HepG2 (cell line): ENCODE measurements around the gene TAF11L9. TPM values are rescaled to one million over a fixed set of nuclear protein-coding genes. Genes with fewer than 3 reads are reported as not detected.
"Not testable (repeated sequence)": the region's sequence is repeated elsewhere in the genome, so short reads cannot be mapped to it uniquely, and the experiment has no call there.

Source experiments
- ATAC-seq: fragments of 200-7000 bp; cut with Tn5 transposase; 3 replicates; pipeline ENCODE4 v1.9.1; 2020; ENCODE audit warnings: mild to moderate bottlenecking, moderate library complexity
- BruUV-seq: library from RNA; stranded (reverse); fragments of 400-500 nt; replicated peaks from 2 replicates; lab custom pipeline; 2021; lab: Mats Ljungman, UMichigan
- CTCF ChIA-PET: fragments of 300-600 bp; formaldehyde crosslinking; extraction: SDS; loops from one replicate; lab custom pipeline; 2021; ENCODE audit warnings: low total read pairs, inconsistent platforms, low intra/inter-chr PET ratio; lab: Yijun Ruan, JAX
- POLR2A ChIA-PET: fragments of 350-600 bp; sonication (Branson Sonifier 250); formaldehyde crosslinking; loops from one replicate; lab custom pipeline; 2020; ENCODE audit warnings: antibody characterized with exemption, inconsistent platforms; lab: Yijun Ruan, JAX
- DNase-seq: peaks from one replicate; pipeline ENCODE4 v3.0.0-alpha.2; 2015; ENCODE audit warnings: low spot score
- FAIRE-seq: peaks from 3 replicates; lab custom pipeline; 2011; peaks lifted over from hg19 to GRCh38; lab: Jason Lieb, UNC
- H2AFZ ChIP-seq: one replicate; pipeline ENCODE4 v1.6.1; 2011; ENCODE audit warnings: low read length, inconsistent platforms
- H3K27ac ChIP-seq: fragments of 300-600 bp; 3 replicates; pipeline ENCODE4 v1.8.0; 2011; ENCODE audit warnings: mixed run types, mild to moderate bottlenecking, mixed read lengths, low read length, inconsistent platforms; ENCODE audit not compliant: insufficient read depth; ENCODE audit errors: extremely low read length
- H3K27me3 ChIP-seq, 2 experiments: fragments of 200-600 bp in 1 of 2; 2 replicates in 1 of 2; 3 replicates in 1 of 2; pipeline versions ENCODE4 v1.6.0 to v1.8.0; 2011; ENCODE audit warnings: low read length in 2 of 2, mild to moderate bottlenecking in 2 of 2, moderate library complexity in 2 of 2, inconsistent platforms in 1 of 2; ENCODE audit not compliant: insufficient read depth in 2 of 2, control insufficient read depth in 1 of 2
- H3K36me3 ChIP-seq, 2 experiments: fragments of 200-600 bp in 1 of 2; replicated peaks in 1 of 2; 2 replicates in 1 of 2; 3 replicates in 1 of 2; pipeline versions ENCODE4 v1.5.1 to v1.8.0; 2011; ENCODE audit warnings: low read length in 2 of 2, inconsistent platforms in 1 of 2; ENCODE audit not compliant: insufficient read depth in 2 of 2, control insufficient read depth in 1 of 2
- H3K4me1 ChIP-seq: 2 replicates; pipeline ENCODE4 v1.5.1; 2012; ENCODE audit warnings: low read length, inconsistent platforms; ENCODE audit not compliant: insufficient read depth
- H3K4me2 ChIP-seq: 2 replicates; pipeline ENCODE4 v1.6.0; 2011; ENCODE audit warnings: low read depth, low read length, inconsistent platforms
- H3K4me3 ChIP-seq, 3 experiments: fragments of 200-600 bp in 1 of 3; sonication (generic), shearing (Covaris generic) in 1 of 3; replicated peaks in 1 of 3; 2 replicates each; pipeline ENCODE4 v1.5.1; 2011 to 2016; ENCODE audit warnings: low read length in 3 of 3, inconsistent platforms in 2 of 3, low read depth in 2 of 3, mild to moderate bottlenecking in 2 of 3, control low read depth in 1 of 3, mixed read lengths in 1 of 3; ENCODE audit not compliant: insufficient read depth in 1 of 3
- H3K79me2 ChIP-seq: one replicate; pipeline ENCODE4 v1.6.1; 2011; ENCODE audit warnings: low read length, inconsistent platforms; ENCODE audit not compliant: insufficient read depth
- H3K9ac ChIP-seq: 2 replicates; pipeline ENCODE4 v1.6.0; 2011; ENCODE audit warnings: mild to moderate bottlenecking, low read depth, low read length, inconsistent platforms; ENCODE audit not compliant: insufficient read depth
- H3K9me3 ChIP-seq: 2 replicates; pipeline ENCODE4 v1.5.1; 2012; ENCODE audit warnings: mild to moderate bottlenecking, low read length
- H4K20me1 ChIP-seq: 2 replicates; pipeline ENCODE4 v1.6.0; 2011; ENCODE audit warnings: inconsistent platforms, mild to moderate bottlenecking, low read length, moderate library complexity; ENCODE audit not compliant: insufficient read depth
- ZUFSP ChIP-seq: sonication (generic); formaldehyde crosslinking; IDR thresholded peaks from 2 replicates; pipeline ENCODE4 v1.9.0; 2021; ENCODE audit warnings: missing genetic modification reagents, mild to moderate bottlenecking, borderline replicate concordance
- WGBS: methylation state at CpG from one replicate; pipeline ENCODE4 v1.1.6; 2017; ENCODE audit warnings: low lambda C conversion rate; 5-methylcytosine and 5-hydroxymethylcytosine counted together
- in situ Hi-C: cut with HindIII; loops from 2 replicates; pipeline ENCODE4 v1.10.0; 2017; ENCODE audit warnings: low pct_unique_long_range_greater_than_20kb; ENCODE audit not compliant: extremely low pct_ligation_motif_present
- intact Hi-C: fragments of 100-400 bp; cut with micrococcal nuclease; formaldehyde crosslinking; loops from one replicate; pipeline ENCODE4 v1.10.0; 2022; ENCODE audit not compliant: unreplicated experiment
- polyA plus RNA-seq, 8 experiments: library from polyadenylated mRNA; depleted of rRNA in 3 of 8; stranded (reverse) in 7 of 8; unstranded in 1 of 8; fragments of >200 nt; fragmentation: Illumina TruSeq in 4 of 8; extraction: Trizol in 4 of 8; gene quantifications; 2 replicates each; pipeline versions ENCODE4 v1.2.1 to v1.2.3, GENCODE V29; 2011 to 2016; ENCODE audit warnings: low read depth in 4 of 8, missing spikeins in 1 of 8, mixed read lengths in 1 of 8; ENCODE audit not compliant: insufficient read depth in 1 of 8
- total RNA-seq, 5 experiments: library from RNA; depleted of rRNA; stranded (reverse); fragments of >200 nt; fragmentation: Illumina TruSeq; extraction: Trizol; gene quantifications; 2 replicates each; pipeline ENCODE4 v1.2.3, GENCODE V29; 2016; ENCODE audit warnings: low read depth in 1 of 5

The TAF11L9 gene
- total and polyA plus RNA-seq, 2 of the 13 experiments (the other 11 are each of a cell fraction or from before 2014, with no cell fraction given) = not detected

- TF ChIP-seq ZUFSP (CRISPR knock-in tag) = no peak
Observed at GRCh38 chr5:17604951-17605350, 10.8 kb upstream of the TAF11L9 start (continued).

GRCh38 chr5:17603880-17604279 lies 9.7 kb upstream of the TAF11L9 start, which contains the start of gene TAF11L11:
Gene TAF11L11, plus strand, starts transcription at chr5:17604183.
- POLR2A ChIA-PET, H3K4me3 ChIP-seq, H2AFZ ChIP-seq, H3K36me3 ChIP-seq, H3K4me1 ChIP-seq, intact Hi-C loops, in situ Hi-C loops, H4K20me1 ChIP-seq, H3K79me2 ChIP-seq, H3K9ac ChIP-seq, FAIRE-seq, DNase-seq, ATAC-seq, H3K9me3 ChIP-seq, BruUV-seq, H3K27me3 ChIP-seq, CTCF ChIA-PET, H3K27ac ChIP-seq, H3K4me2 ChIP-seq: not testable (repeated sequence)
- 38% methylated on average over 6 of the region's 6 CpGs for WGBS

DNA sequence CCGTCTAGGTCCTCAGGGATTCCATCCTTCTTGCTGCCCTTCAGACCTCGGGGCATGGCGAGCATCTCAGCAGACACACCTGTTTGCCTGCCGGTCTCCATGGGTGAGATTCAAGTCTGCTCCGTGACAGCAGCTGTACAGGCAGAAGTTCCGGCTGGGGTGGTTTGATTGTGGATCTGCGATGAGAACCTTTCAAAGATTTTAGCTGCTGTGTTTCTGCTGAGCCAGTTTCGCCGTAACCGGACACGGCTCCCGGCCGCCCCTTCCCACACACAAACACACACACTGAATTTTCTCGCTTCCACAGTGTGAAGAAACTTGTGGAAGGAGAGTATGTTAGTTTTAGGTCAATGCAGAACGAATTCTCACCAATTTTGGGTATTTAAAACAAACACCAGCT lies 3.5 kb upstream of the TAF11L9 start, which contains the start of gene TAF11L10:
TSS of gene TAF11L10 (minus strand) at position 101 of the 400 bp plus-strand sequence.
- H3K27ac ChIP-seq, FAIRE-seq, H3K4me1 ChIP-seq, POLR2A ChIA-PET, H3K4me3 ChIP-seq, DNase-seq, H3K4me2 ChIP-seq, ATAC-seq, in situ Hi-C loops, H3K9ac ChIP-seq, H3K27me3 ChIP-seq, H3K36me3 ChIP-seq, H3K9me3 ChIP-seq, H2AFZ ChIP-seq, H4K20me1 ChIP-seq, intact Hi-C loops, CTCF ChIA-PET, BruUV-seq, H3K79me2 ChIP-seq: not testable (repeated sequence)
- no CpG with 5 or more reads among the region's 15 CpGs for WGBS

- POLR2A ChIA-PET, H2AFZ ChIP-seq, ATAC-seq, H3K4me1 ChIP-seq, H3K4me3 ChIP-seq, H3K9ac ChIP-seq, H3K27me3 ChIP-seq, CTCF ChIA-PET, FAIRE-seq, DNase-seq, BruUV-seq, H4K20me1 ChIP-seq, in situ Hi-C loops, H3K4me2 ChIP-seq, H3K27ac ChIP-seq, H3K9me3 ChIP-seq, intact Hi-C loops, H3K36me3 ChIP-seq, H3K79me2 ChIP-seq: not testable (repeated sequence)
- no CpG with 5 or more reads among the region's 16 CpGs for WGBS
Observed at GRCh38 chr5:17590860-17591259, 3.3 kb downstream of the TAF11L9 start, which contains the start of gene TAF11L8. Gene TAF11L8, minus strand, starts transcription at chr5:17590960.
